Pons (tissue), 1 donor: ENCODE results near the gene CBFA2T2.

Source experiments
- DNase-seq: peaks from one replicate; pipeline ENCODE4 v3.0.0-alpha.2; 2016; ENCODE audit warnings: low spot score

Gene CBFA2T2

GRCh38 chr20:33653218-33653899 is 163.5 kb downstream of the CBFA2T2 start:
- peak; percentile 69 for DNase-seq

GRCh38 chr20:33653900-33654596 is 164.2 kb downstream of the CBFA2T2 start:
- no peak for DNase-seq

GRCh38 chr20:33654680-33655161 is 164.8 kb downstream of the CBFA2T2 start:
- no peak for DNase-seq

GRCh38 chr20:33655164-33655563 is 165.3 kb downstream of the CBFA2T2 start:
- DNase-seq, result no peak

GRCh38 chr20:33656010-33656782 is 166.3 kb downstream of the CBFA2T2 start:
- DNase-seq, result no peak

GRCh38 chr20:33656783-33657703 is 167.1 kb downstream of the CBFA2T2 start:
- DNase-seq, result no peak

GRCh38 chr20:33657704-33658095 is 167.8 kb downstream of the CBFA2T2 start:
- DNase-seq, result no peak

GRCh38 chr20:33658510-33658909 is 168.6 kb downstream of the CBFA2T2 start:
- DNase-seq, result no peak

GRCh38 chr20:33658929-33659328 is 169.0 kb downstream of the CBFA2T2 start:
- DNase-seq, result no peak

GRCh38 chr20:33659341-33660034 is 169.6 kb downstream of the CBFA2T2 start:
- DNase-seq, result no peak

- DNase-seq, result no peak
These were observed 170.3 kb downstream of the CBFA2T2 start for GRCh38 chr20:33660035-33660684.

- DNase-seq, result no peak
These were observed 170.8 kb downstream of the CBFA2T2 start for GRCh38 chr20:33660685-33661058.

- DNase-seq, result no peak
These were observed 172.3 kb downstream of the CBFA2T2 start, which contains the start of gene C20orf144 for GRCh38 chr20:33662172-33662571. Gene C20orf144, plus strand, starts transcription at chr20:33662327. Its CDS starts 19 bp downstream, at chr20:33662346.

GRCh38 chr20:33663161-33664084 is 173.5 kb downstream of the CBFA2T2 start:
- no peak for DNase-seq

- no peak for DNase-seq
These were observed 174.3 kb downstream of the CBFA2T2 start for GRCh38 chr20:33664085-33664761.

GRCh38 chr20:33664762-33665144 is 174.9 kb downstream of the CBFA2T2 start:
- DNase-seq, result no peak

GRCh38 chr20:33666293-33667244 is 176.7 kb downstream of the CBFA2T2 start, which contains the start of gene ACTL10:
Gene ACTL10, plus strand, starts transcription at chr20:33666943. Its CDS starts 555 bp downstream, at chr20:33667498.
- peak; percentile 98 for DNase-seq
